Endodermal cell (in vitro differentiated cells): ENCODE data around the gene SOX1. TPM values are rescaled to one million over a fixed set of nuclear protein-coding genes. Genes with fewer than 3 reads are reported as not detected.

Experiments used
- DNase-seq: peaks from one replicate; pipeline ENCODE4 v3.0.0-alpha.2; 2017
- H3K27ac ChIP-seq: 2 replicates; pipeline ENCODE4 v1.5.1; 2013; ENCODE audit warnings: mild to moderate bottlenecking, low read depth, low read length, moderate library complexity
- H3K27me3 ChIP-seq: 2 replicates; pipeline ENCODE4 v1.6.1; 2013; ENCODE audit warnings: mild to moderate bottlenecking, low read length, moderate library complexity; ENCODE audit not compliant: insufficient read depth, control insufficient read depth, poor library complexity, severe bottlenecking
- H3K36me3 ChIP-seq: 2 replicates; pipeline ENCODE4 v1.7.0; 2013; ENCODE audit warnings: mild to moderate bottlenecking, low read length, moderate library complexity; ENCODE audit not compliant: control insufficient read depth, insufficient read depth
- H3K4me1 ChIP-seq: one replicate; pipeline ENCODE4 v1.7.0; 2013; ENCODE audit warnings: low read length; ENCODE audit not compliant: control insufficient read depth, insufficient read depth
- H3K4me3 ChIP-seq: 2 replicates; pipeline ENCODE4 v1.5.1; 2013; ENCODE audit warnings: mild to moderate bottlenecking, low read length, moderate library complexity
- H3K9ac ChIP-seq: 2 replicates; pipeline ENCODE4 v1.6.1; 2013; ENCODE audit warnings: mild to moderate bottlenecking, low read length, moderate library complexity; ENCODE audit not compliant: poor library complexity, severe bottlenecking; ENCODE audit errors: extremely low read depth
- H3K9me3 ChIP-seq: 2 replicates; pipeline ENCODE4 v1.6.1; 2013; ENCODE audit warnings: mild to moderate bottlenecking, low read length, moderate library complexity; ENCODE audit not compliant: control insufficient read depth
- H3K27ac Mint-ChIP-seq: 2 replicates; pipeline ENCODE4 v1.8.0; 2020; ENCODE audit warnings: mixed read lengths
- H3K27me3 Mint-ChIP-seq: 2 replicates; pipeline ENCODE4 v1.8.0; 2021; ENCODE audit warnings: mild to moderate bottlenecking, mixed read lengths; ENCODE audit not compliant: insufficient read depth
- H3K36me3 Mint-ChIP-seq: 2 replicates; pipeline ENCODE4 v1.8.0; 2020; ENCODE audit warnings: low read depth, mixed read lengths
- H3K4me1 Mint-ChIP-seq: 2 replicates; pipeline ENCODE4 v1.8.0; 2020; ENCODE audit warnings: mixed read lengths
- H3K4me3 Mint-ChIP-seq: 2 replicates; pipeline ENCODE4 v1.8.0; 2020; ENCODE audit warnings: mild to moderate bottlenecking, moderate library complexity, mixed read lengths
- H3K9me3 Mint-ChIP-seq: 2 replicates; pipeline ENCODE4 v1.8.0; 2020; ENCODE audit warnings: mild to moderate bottlenecking, mixed read lengths
- WGBS, 2 experiments: methylation state at CpG; one replicate each; pipeline versions ENCODE4 v1.1.5 to v1.1.7; 2013; ENCODE audit warnings: missing lambda C conversion rate in 2 of 2, mixed read lengths in 1 of 2; ENCODE audit not compliant: insufficient coverage in 1 of 2, insufficient read length in 1 of 2; 5-methylcytosine and 5-hydroxymethylcytosine counted together
- total RNA-seq, 2 donors: library from RNA; stranded (reverse); fragmentation: NEBNext Ultra II Directional in 1 of 2; extraction: Animal tissue kit (Norgen Biotek cat#: 25700) in 1 of 2; gene quantifications; 2 replicates in 1 of 2; 3 replicates in 1 of 2; pipeline ENCODE4 v1.2.1, GENCODE V29; 2021
- TF ChIP-seq, protein P1 (sequence below): fragments of 200-600 bp; sonication (generic); conservative IDR thresholded peaks from 2 replicates; pipeline ENCODE4 v1.5.0; 2021; ENCODE audit warnings: antibody characterized with exemption, mild to moderate bottlenecking

The SOX1 gene
- total RNA-seq, 2 donors from 2014 or later, result not detected

- Mint-ChIP-seq H3K4me3 (no peak overlapping the region), H3K9me3 (no peaks in the 10 kb centered on the region), H3K36me3 (no peaks in the 10 kb centered on the region), H3K27ac (no peak overlapping the region), H3K4me1 (peaks cover 22% of the 10 kb centered on the region), H3K27me3 (peaks cover 86% of the 10 kb centered on the region)
- Histone ChIP-seq H3K36me3 (no peaks in the 10 kb centered on the region), H3K27ac (peak overlapping the region; percentile 22), H3K4me3 (no peak overlapping the region), H3K9ac (no peak overlapping the region), H3K4me1 (no peaks in the 10 kb centered on the region), H3K9me3 (no peaks in the 10 kb centered on the region), H3K27me3 (peaks cover 93% of the 10 kb centered on the region)
- TF ChIP-seq, protein P1, sequence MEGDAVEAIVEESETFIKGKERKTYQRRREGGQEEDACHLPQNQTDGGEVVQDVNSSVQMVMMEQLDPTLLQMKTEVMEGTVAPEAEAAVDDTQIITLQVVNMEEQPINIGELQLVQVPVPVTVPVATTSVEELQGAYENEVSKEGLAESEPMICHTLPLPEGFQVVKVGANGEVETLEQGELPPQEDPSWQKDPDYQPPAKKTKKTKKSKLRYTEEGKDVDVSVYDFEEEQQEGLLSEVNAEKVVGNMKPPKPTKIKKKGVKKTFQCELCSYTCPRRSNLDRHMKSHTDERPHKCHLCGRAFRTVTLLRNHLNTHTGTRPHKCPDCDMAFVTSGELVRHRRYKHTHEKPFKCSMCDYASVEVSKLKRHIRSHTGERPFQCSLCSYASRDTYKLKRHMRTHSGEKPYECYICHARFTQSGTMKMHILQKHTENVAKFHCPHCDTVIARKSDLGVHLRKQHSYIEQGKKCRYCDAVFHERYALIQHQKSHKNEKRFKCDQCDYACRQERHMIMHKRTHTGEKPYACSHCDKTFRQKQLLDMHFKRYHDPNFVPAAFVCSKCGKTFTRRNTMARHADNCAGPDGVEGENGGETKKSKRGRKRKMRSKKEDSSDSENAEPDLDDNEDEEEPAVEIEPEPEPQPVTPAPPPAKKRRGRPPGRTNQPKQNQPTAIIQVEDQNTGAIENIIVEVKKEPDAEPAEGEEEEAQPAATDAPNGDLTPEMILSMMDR, result no peak
- WGBS, 2 experiments, result 2 to 6% methylated on average over 6 to 17 of the region's 17 CpGs
- peak; percentile 51 for DNase-seq
Observed at GRCh38 chr13:112069845-112070251, 2.9 kb downstream of the SOX1 start.

DNA sequence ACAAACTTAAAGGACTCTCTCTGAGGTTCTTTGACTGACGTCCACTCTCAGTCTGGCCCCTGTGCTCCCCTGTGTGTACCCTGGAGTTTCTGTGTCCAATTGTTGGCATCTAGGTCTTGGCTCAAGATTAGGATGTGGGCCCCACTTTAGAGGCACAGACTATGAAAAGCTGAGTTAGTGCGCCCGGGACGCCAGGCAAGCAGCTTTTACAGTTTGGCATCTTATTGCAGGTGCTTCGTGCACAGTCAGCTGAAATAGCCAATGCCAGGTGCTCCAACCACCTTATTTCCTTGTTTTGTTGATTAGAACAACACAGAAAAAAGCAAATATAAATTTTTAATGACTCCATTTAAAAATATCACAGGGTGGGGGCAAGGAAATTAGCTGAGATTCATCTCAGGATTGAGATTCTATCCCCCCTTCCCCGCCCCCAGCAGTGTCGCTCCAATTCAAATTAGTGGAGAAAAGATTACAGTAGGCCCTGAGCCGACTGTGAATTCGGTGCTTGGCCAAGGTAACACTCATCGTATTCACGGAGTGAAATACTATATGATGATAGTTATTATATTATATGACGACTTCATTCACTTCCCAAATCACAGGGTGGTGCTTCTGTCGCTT lies 4.3 kb downstream of the SOX1 start:
- H3K36me3 Mint-ChIP-seq, result no peaks in the 10 kb centered on the region
- Histone ChIP-seq H3K9me3 (no peaks in the 10 kb centered on the region), H3K4me1 (no peaks in the 10 kb centered on the region), H3K27ac (peak overlapping the region; percentile 94), H3K9ac (no peak overlapping the region), H3K27me3 (peaks cover 93% of the 10 kb centered on the region), H3K4me3 (no peak overlapping the region), H3K36me3 (no peaks in the 10 kb centered on the region)
- no peak overlapping the region for H3K27ac Mint-ChIP-seq
- TF ChIP-seq, protein P1, result no peak
- H3K27me3 Mint-ChIP-seq, result peaks cover 86% of the 10 kb centered on the region
- no peaks in the 10 kb centered on the region for H3K9me3 Mint-ChIP-seq
- DNase-seq, result no peak
- H3K4me3 Mint-ChIP-seq, result peak overlapping the region; percentile 51
- H3K4me1 Mint-ChIP-seq, result peaks cover 18% of the 10 kb centered on the region
- 0 to 4% methylated on average over 2 to 8 of the region's 13 CpGs for WGBS, 2 experiments

DNA sequence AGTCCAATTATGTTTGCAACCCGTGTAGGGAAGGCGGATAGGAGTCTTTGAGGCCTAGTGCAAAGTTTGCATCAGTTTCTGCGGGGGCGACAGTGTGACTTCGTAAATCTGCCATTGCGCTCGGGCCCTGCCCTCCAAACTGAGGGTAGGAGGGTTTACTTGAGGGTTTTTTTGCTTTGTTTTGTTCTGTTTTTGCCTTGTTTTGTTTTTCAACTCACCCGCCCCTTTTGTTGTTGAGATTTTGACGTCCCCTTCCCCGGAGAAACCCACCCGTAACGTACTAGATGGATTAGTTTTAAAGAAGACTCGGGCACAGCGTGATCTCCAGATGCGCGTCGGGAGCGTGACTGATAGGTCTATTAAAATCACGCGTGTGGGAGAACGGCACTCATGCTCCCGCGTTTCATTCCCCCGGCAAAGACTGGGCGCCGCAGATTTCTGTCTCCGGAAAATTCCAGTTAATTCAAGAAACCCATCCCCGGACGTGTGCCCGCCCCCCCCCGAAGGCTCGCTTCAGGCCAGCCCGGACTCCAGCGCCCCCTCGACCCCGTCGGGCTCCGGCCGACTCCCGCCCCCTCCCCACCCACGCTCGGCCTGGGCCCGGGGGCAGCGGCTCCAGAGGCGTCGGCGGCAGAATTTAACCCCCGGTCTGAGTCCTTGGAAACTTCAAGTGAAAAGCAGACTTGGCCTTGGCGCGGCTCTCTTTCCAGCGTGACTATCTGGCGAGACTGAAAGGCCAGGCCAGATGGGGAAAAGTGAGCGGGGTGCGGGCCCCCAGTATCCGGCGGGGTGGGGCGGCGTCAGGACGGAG lies 5.0 kb downstream of the SOX1 start:
- peak overlapping the region; percentile 94 for H3K27ac ChIP-seq
- no peak overlapping the region for H3K4me3 ChIP-seq
- Mint-ChIP-seq H3K4me1 (peaks cover 18% of the 10 kb centered on the region), H3K9me3 (no peaks in the 10 kb centered on the region), H3K27ac (no peak overlapping the region), H3K4me3 (peak overlapping the region; percentile 51), H3K27me3 (peaks cover 89% of the 10 kb centered on the region), H3K36me3 (no peaks in the 10 kb centered on the region)
- no peak overlapping the region for H3K9ac ChIP-seq
- no peaks in the 10 kb centered on the region for H3K9me3 ChIP-seq
- no peak for DNase-seq
- H3K36me3 ChIP-seq, result no peaks in the 10 kb centered on the region
- peaks cover 95% of the 10 kb centered on the region for H3K27me3 ChIP-seq
- 1 to 5% methylated on average over 19 to 59 of the region's 59 CpGs for WGBS, 2 experiments
- H3K4me1 ChIP-seq, result no peaks in the 10 kb centered on the region
- TF ChIP-seq, protein P1, result no peak
